MM.1S (cell line): Measurements from ENCODE around the gene SCAMP4.

Experiments used
- DNase-seq: peaks from one replicate; pipeline ENCODE4 v3.0.0-alpha.2; 2015
- H2AFZ ChIP-seq: fragments of 300-600 bp; sonication (generic); 2 replicates; pipeline ENCODE4 v1.6.0; 2016; ENCODE audit warnings: antibody characterized with exemption, low read length
- H3F3A ChIP-seq: fragments of 300-600 bp; sonication (generic); 2 replicates; pipeline ENCODE4 v1.6.1; 2016; ENCODE audit warnings: mild to moderate bottlenecking, antibody characterized with exemption, low read length, moderate library complexity, mixed read lengths; ENCODE audit not compliant: insufficient read depth
- H3K27ac ChIP-seq: fragments of 300-600 bp; sonication (generic); 2 replicates; pipeline ENCODE4 v1.5.1; 2016; ENCODE audit warnings: mild to moderate bottlenecking, low read length
- H3K27me3 ChIP-seq: fragments of 300-600 bp; sonication (generic); replicated peaks from 2 replicates; pipeline ENCODE4 v1.6.0; 2016; ENCODE audit warnings: low read length; ENCODE audit not compliant: insufficient read depth
- H3K36me3 ChIP-seq: fragments of 300-600 bp; sonication (generic); replicated peaks from 2 replicates; pipeline ENCODE4 v1.6.1; 2016; ENCODE audit warnings: mild to moderate bottlenecking, low read length, mixed read lengths; ENCODE audit not compliant: insufficient read depth
- H3K4me1 ChIP-seq: fragments of 300-600 bp; sonication (generic); 2 replicates; pipeline ENCODE4 v1.6.1; 2016; ENCODE audit warnings: low read length, mixed read lengths
- H3K4me2 ChIP-seq: fragments of 300-600 bp; sonication (generic); 2 replicates; pipeline ENCODE4 v1.6.0; 2016; ENCODE audit warnings: low read depth, low read length
- H3K4me3 ChIP-seq: fragments of 300-600 bp; sonication (generic); 2 replicates; pipeline ENCODE4 v1.5.1; 2016; ENCODE audit warnings: low read length, mixed read lengths
- H3K79me2 ChIP-seq: fragments of 300-600 bp; sonication (generic); 2 replicates; pipeline ENCODE4 v1.6.1; 2016; ENCODE audit warnings: mixed run types, low read length, mixed read lengths
- H3K9ac ChIP-seq: fragments of 300-600 bp; sonication (generic); 2 replicates; pipeline ENCODE4 v1.6.1; 2016; ENCODE audit warnings: low read length, mixed read lengths
- H3K9me2 ChIP-seq: fragments of 300-600 bp; sonication (generic); replicated peaks from 2 replicates; pipeline ENCODE4 v1.6.1; 2016; ENCODE audit warnings: mild to moderate bottlenecking, low read length, mixed read lengths; ENCODE audit not compliant: insufficient read depth
- H3K9me3 ChIP-seq: fragments of 300-600 bp; sonication (generic); replicated peaks from 2 replicates; pipeline ENCODE4 v1.6.1; 2016; ENCODE audit warnings: mild to moderate bottlenecking, low read length, mixed read lengths; ENCODE audit not compliant: insufficient read depth
- H4K20me1 ChIP-seq: fragments of 300-600 bp; sonication (generic); 2 replicates; pipeline ENCODE4 v1.6.1; 2016; ENCODE audit warnings: mild to moderate bottlenecking, low read length, moderate library complexity, mixed read lengths; ENCODE audit not compliant: insufficient read depth
- EZH2 ChIP-seq: fragments of 300-600 bp; sonication (generic); optimal IDR thresholded peaks from 2 replicates; pipeline ENCODE3; 2017; ENCODE audit warnings: low read depth, mild to moderate bottlenecking, antibody characterized with exemption, low read length, mixed read lengths
- EZH2phosphoT487 ChIP-seq: fragments of 300-600 bp; sonication (generic); IDR thresholded peaks from 2 replicates; pipeline ENCODE4 v1.6.1; 2018; ENCODE audit warnings: antibody characterized with exemption, low read length
- TF ChIP-seq, protein P1 (sequence below): fragments of 300-600 bp; sonication (generic); IDR thresholded peaks from 2 replicates; pipeline ENCODE4 v1.5.1; 2016; ENCODE audit warnings: antibody characterized with exemption, low read length, mixed read lengths

The SCAMP4 gene

DNA sequence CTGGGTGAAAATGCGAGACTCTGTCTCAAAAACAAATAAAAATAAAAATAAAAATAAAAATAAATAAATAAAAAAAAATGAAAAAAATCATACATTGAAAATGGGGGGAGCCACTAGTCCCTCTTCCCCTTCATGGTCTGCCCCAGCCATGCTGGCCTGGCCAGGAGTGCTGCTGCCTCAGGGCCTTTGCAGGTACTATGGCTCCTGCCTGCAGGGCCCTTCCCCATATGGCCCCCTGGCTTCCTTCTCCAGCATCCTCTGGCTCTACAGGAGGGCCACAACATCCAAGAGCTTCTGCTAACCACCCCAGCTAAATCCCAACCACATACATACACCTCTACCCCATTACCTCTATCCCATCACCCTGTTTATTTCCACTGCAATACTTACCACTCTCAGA lies 15.3 kb upstream of the SCAMP4 start:
- no peaks in the 10 kb centered on the region for H3K36me3 ChIP-seq
- no peaks in the 10 kb centered on the region for H3F3A ChIP-seq
- no peak overlapping the region for H3K27ac ChIP-seq
- no peak overlapping the region for H2AFZ ChIP-seq
- no peaks in the 10 kb centered on the region for H3K9me3 ChIP-seq
- no peaks in the 10 kb centered on the region for H3K9me2 ChIP-seq
- no peak overlapping the region for H3K4me2 ChIP-seq
- H3K79me2 ChIP-seq, result peaks cover 2% of the 10 kb centered on the region
- no peaks in the 10 kb centered on the region for H4K20me1 ChIP-seq
- no peak for TF ChIP-seq EZH2
- TF ChIP-seq EZH2phosphoT487, result no peak
- TF ChIP-seq, protein P1, sequence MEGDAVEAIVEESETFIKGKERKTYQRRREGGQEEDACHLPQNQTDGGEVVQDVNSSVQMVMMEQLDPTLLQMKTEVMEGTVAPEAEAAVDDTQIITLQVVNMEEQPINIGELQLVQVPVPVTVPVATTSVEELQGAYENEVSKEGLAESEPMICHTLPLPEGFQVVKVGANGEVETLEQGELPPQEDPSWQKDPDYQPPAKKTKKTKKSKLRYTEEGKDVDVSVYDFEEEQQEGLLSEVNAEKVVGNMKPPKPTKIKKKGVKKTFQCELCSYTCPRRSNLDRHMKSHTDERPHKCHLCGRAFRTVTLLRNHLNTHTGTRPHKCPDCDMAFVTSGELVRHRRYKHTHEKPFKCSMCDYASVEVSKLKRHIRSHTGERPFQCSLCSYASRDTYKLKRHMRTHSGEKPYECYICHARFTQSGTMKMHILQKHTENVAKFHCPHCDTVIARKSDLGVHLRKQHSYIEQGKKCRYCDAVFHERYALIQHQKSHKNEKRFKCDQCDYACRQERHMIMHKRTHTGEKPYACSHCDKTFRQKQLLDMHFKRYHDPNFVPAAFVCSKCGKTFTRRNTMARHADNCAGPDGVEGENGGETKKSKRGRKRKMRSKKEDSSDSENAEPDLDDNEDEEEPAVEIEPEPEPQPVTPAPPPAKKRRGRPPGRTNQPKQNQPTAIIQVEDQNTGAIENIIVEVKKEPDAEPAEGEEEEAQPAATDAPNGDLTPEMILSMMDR, result no peak
- no peak overlapping the region for H3K4me3 ChIP-seq
- no peaks in the 10 kb centered on the region; the same call in 1 of the 2 replicates for H3K4me1 ChIP-seq
- DNase-seq, result no peak
- no peak overlapping the region for H3K9ac ChIP-seq
- H3K27me3 ChIP-seq, result no peaks in the 10 kb centered on the region

DNA sequence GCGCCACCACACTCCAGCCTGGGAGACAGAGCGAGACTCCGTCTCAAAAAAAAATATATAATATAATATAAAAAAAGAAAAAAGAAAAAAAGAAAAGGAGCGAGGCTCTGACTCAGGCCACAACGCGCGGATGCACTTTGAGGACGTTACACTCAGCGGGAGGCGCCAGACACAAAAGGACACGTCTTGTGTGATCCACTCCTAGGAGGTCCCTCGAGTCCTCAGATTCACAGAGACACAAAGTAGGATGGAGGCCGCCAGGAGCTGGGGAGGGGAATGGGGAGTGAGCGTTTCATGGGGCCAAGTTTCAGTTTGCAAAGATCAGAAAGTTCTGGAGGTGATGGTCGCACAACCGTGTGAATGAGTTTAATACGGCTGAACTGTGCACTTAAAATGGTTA lies 11.4 kb upstream of the SCAMP4 start:
- H3K27ac ChIP-seq, result no peak overlapping the region
- no peaks in the 10 kb centered on the region for H4K20me1 ChIP-seq
- no peak overlapping the region for H3K4me2 ChIP-seq
- no peak overlapping the region for H3K9ac ChIP-seq
- H3K9me3 ChIP-seq, result no peaks in the 10 kb centered on the region
- no peak overlapping the region for H2AFZ ChIP-seq
- no peaks in the 10 kb centered on the region for H3K79me2 ChIP-seq
- peaks cover 18% of the 10 kb centered on the region for H3K4me1 ChIP-seq
- no peaks in the 10 kb centered on the region for H3K27me3 ChIP-seq
- H3K36me3 ChIP-seq, result no peaks in the 10 kb centered on the region
- H3K9me2 ChIP-seq, result no peaks in the 10 kb centered on the region
- no peak for TF ChIP-seq EZH2
- TF ChIP-seq EZH2phosphoT487, result no peak
- TF ChIP-seq, protein P1, result no peak
- H3F3A ChIP-seq, result 0 out of 2 replicates have a peak, but pooled peaks cover 10% of the 10 kb centered on the region
- DNase-seq, result no peak
- no peak overlapping the region for H3K4me3 ChIP-seq

- Histone ChIP-seq H3K36me3 (no peaks in the 10 kb centered on the region), H3K4me2 (no peak overlapping the region), H3K27me3 (no peaks in the 10 kb centered on the region), H3K4me3 (no peak overlapping the region), H3K4me1 (peaks cover 18% of the 10 kb centered on the region), H3K9me3 (no peaks in the 10 kb centered on the region), H3F3A (0 out of 2 replicates have a peak, but pooled peaks cover 10% of the 10 kb centered on the region), H3K79me2 (no peaks in the 10 kb centered on the region), H4K20me1 (no peaks in the 10 kb centered on the region), H3K9me2 (no peaks in the 10 kb centered on the region), H2AFZ (no peak overlapping the region), H3K27ac (no peak overlapping the region), H3K9ac (no peak overlapping the region)
- TF ChIP-seq EZH2phosphoT487 (no peak), EZH2 (no peak)
- TF ChIP-seq, protein P1, result no peak
- DNase-seq, result no peak
Measured at GRCh38 chr19:1896508-1896907, 8.7 kb upstream of the SCAMP4 start.
